ENCODE measurements around the gene ALG9. TPM values are rescaled to one million over a fixed set of nuclear protein-coding genes. Genes with fewer than 3 reads are reported as not detected.

ALG9 gene
- total and polyA plus RNA-seq, 7 experiments from 2014 or later = 14.1 to 30.2 (median 27.8) TPM

Other genes with a start within 250 kb of the ALG9 start
- gene PPP2R1B, start 105.2 kb downstream of the ALG9 start, total RNA-seq = 10 to 100 TPM; 25.8 to 49.2 (median 34.0) TPM
- gene PPP2R1B, start 105.2 kb downstream of the ALG9 start, polyA plus RNA-seq = 10 to 100 TPM; 15.1 to 17.3 TPM
- 1 to 10 TPM; 2.7 to 6.0 (median 5.3) TPM for gene FDXACB1, start 7.6 kb upstream of the ALG9 start, total RNA-seq
- 10 to 100 TPM in 1 of 2 donors, 1 to 10 TPM in 1; 6.9 to 11.3 TPM for gene FDXACB1, start 7.6 kb upstream of the ALG9 start, polyA plus RNA-seq
- 10 to 100 TPM; 13.7 to 24.9 (median 18.3) TPM for gene CFAP68, start 8.0 kb upstream of the ALG9 start, total RNA-seq
- gene CFAP68, start 8.0 kb upstream of the ALG9 start, polyA plus RNA-seq = 10 to 100 TPM; 34.5 to 39.4 TPM
- gene CRYAB, start 40.2 kb upstream of the ALG9 start, total RNA-seq = not detected
- gene CRYAB, start 40.2 kb upstream of the ALG9 start, polyA plus RNA-seq = not detected
- gene HSPB2, start 41.2 kb upstream of the ALG9 start, total RNA-seq = not detected
- gene HSPB2, start 41.2 kb upstream of the ALG9 start, polyA plus RNA-seq = not detected
- gene C11orf52, start 47.3 kb upstream of the ALG9 start, total RNA-seq = not detected
- under 1 TPM in 1 of 2 donors, not detected in 1; 0.26 TPM for gene C11orf52, start 47.3 kb upstream of the ALG9 start, polyA plus RNA-seq
- 10 to 100 TPM in 1 of 5 experiments, 1 to 10 TPM in 2, under 1 TPM in 2; 0.50 to 10.4 (median 1.3) TPM for gene DIXDC1, start 65.8 kb upstream of the ALG9 start, total RNA-seq
- gene DIXDC1, start 65.8 kb upstream of the ALG9 start, polyA plus RNA-seq = 1 to 10 TPM in 1 of 2 donors, under 1 TPM in 1; 0.76 to 2.0 TPM
- 10 to 100 TPM; 13.1 to 31.0 (median 17.8) TPM for gene DLAT, start 153.8 kb upstream of the ALG9 start, total RNA-seq
- gene DLAT, start 153.8 kb upstream of the ALG9 start, polyA plus RNA-seq = 10 to 100 TPM; 24.2 to 25.9 TPM
- gene PIH1D2, start 202.4 kb upstream of the ALG9 start, total RNA-seq = under 1 TPM in 4 of 5 experiments, not detected in 1; 0.32 to 0.57 (median 0.44) TPM
- gene PIH1D2, start 202.4 kb upstream of the ALG9 start, polyA plus RNA-seq = not detected
- gene NKAPD1, start 202.7 kb upstream of the ALG9 start, total RNA-seq = 10 to 100 TPM; 12.4 to 22.9 (median 19.7) TPM
- gene NKAPD1, start 202.7 kb upstream of the ALG9 start, polyA plus RNA-seq = 10 to 100 TPM in 1 of 2 donors, 1 to 10 TPM in 1; 9.2 to 10.9 TPM
- gene TIMM8B, start 215.2 kb upstream of the ALG9 start, total RNA-seq = 10 to 100 TPM; 15.5 to 61.1 (median 24.3) TPM
- 10 to 100 TPM; 42.6 to 71.4 TPM for gene TIMM8B, start 215.2 kb upstream of the ALG9 start, polyA plus RNA-seq
- 10 to 100 TPM; 39.6 to 84.4 (median 65.8) TPM for gene SDHD, start 215.3 kb upstream of the ALG9 start, total RNA-seq
- gene SDHD, start 215.3 kb upstream of the ALG9 start, polyA plus RNA-seq = 100 to 1,000 TPM; 188 to 211 TPM

Measured in naive thymus-derived CD4-positive, alpha-beta T cell (primary cell).